ENCODE data around the gene USPL1. TPM values are rescaled to one million over a fixed set of nuclear protein-coding genes. Genes with fewer than 3 reads are reported as not detected.

The USPL1 gene
- total RNA-seq, 4 donors from 2014 or later, result 16.5 to 31.6 (median 22.1) TPM

DNA sequence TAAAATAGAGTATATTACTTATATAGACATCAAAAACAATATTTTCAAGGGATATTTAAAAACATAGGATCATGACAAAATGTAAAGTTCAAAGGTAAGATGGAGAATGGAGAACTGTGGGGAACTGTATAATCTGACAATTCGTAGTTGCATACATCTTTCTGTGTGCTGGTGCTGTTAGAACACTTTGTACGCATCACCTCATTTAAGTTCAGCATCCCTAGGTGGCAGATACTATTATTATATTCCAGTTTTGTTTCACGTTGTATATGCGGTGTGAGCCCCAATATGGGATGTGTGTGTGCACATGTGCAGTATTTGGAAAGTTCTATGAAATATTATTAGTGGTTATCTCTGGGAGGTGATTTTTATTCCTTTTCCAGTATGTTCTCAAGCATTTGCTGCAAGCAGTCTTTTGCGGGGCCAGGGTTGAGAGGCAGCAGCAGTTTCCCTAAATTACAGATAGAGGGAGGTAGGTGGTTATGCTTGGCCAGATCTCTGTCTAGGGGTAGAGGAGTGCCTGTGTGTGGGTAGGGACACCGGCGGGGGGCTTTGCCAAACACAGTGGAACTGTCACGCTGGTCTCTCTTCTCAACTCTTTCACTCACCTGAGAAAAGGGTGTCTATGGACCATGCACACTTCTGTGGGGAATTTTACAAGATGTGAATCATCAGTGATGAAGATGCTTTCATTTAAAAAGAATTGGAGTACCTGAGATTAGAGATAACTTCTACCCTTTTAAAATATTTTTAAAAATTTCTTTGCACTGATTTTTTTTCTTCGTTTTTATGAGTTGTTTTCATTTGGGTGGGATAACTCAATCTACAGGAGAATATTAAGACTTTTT lies 62.0 kb downstream of the USPL1 start:
- H3K4me1 ChIP-seq, result peaks cover 0 to 11% (median 0%) of the 10 kb centered on the region in 4 donors
- H3K9me3 ChIP-seq, result no peaks in the 10 kb centered on the region
- no peak overlapping the region for H3K27ac ChIP-seq
- TF ChIP-seq POLR2A (IDR thresholded peaks at IDR 0.05), result no peak
- TF ChIP-seq EP300 (IDR thresholded peaks at IDR 0.05), result no peak
- TF ChIP-seq, protein P1, sequence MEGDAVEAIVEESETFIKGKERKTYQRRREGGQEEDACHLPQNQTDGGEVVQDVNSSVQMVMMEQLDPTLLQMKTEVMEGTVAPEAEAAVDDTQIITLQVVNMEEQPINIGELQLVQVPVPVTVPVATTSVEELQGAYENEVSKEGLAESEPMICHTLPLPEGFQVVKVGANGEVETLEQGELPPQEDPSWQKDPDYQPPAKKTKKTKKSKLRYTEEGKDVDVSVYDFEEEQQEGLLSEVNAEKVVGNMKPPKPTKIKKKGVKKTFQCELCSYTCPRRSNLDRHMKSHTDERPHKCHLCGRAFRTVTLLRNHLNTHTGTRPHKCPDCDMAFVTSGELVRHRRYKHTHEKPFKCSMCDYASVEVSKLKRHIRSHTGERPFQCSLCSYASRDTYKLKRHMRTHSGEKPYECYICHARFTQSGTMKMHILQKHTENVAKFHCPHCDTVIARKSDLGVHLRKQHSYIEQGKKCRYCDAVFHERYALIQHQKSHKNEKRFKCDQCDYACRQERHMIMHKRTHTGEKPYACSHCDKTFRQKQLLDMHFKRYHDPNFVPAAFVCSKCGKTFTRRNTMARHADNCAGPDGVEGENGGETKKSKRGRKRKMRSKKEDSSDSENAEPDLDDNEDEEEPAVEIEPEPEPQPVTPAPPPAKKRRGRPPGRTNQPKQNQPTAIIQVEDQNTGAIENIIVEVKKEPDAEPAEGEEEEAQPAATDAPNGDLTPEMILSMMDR (IDR thresholded peaks at IDR 0.05), result peak; percentile 46 to 55 (median 46)
- no peaks in the 10 kb centered on the region for H3K36me3 ChIP-seq
- no peak overlapping the region for H3K4me3 ChIP-seq
- DNase-seq (ENCODE audit: low spot score in 2 of 2), result no peak
- H3K27me3 ChIP-seq, result no peaks in the 10 kb centered on the region
- WGBS, 2 donors, result 34 to 35% methylated on average over 9 of the region's 9 CpGs

DNA sequence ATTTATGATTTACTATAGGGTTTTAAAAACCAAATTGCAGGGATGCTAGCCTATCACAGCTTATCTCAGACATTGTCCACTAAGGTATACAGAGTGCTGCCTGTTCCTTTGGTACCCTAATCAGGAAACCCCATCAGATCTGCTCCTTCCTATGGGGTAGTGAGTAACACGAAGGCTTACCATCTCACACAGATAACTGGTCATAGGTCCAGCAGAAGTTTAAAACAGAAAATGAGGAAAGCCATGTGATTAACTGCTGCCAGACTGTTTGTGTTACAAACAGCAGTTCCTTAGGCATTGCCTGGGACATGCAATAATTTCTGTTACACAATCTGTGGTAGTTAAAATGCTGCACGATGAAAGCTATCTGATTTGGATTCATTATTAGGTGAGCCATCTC lies 64.1 kb downstream of the USPL1 start:
- WGBS, 2 donors, result 35 to 45% methylated on average over 2 of the region's 2 CpGs
- H3K4me3 ChIP-seq, result no peak overlapping the region
- DNase-seq (ENCODE audit: low spot score in 2 of 2), result no peak
- H3K9me3 ChIP-seq, result no peaks in the 10 kb centered on the region
- no peaks in the 10 kb centered on the region for H3K36me3 ChIP-seq
- H3K27me3 ChIP-seq, result no peaks in the 10 kb centered on the region
- H3K4me1 ChIP-seq, result peaks cover 0 to 5% (median 0%) of the 10 kb centered on the region in 4 donors
- TF ChIP-seq EP300 (IDR thresholded peaks at IDR 0.05), result peak in 1 of 2 donors; percentile 52
- TF ChIP-seq, protein P1 (IDR thresholded peaks at IDR 0.05), result no peak
- TF ChIP-seq POLR2A (IDR thresholded peaks at IDR 0.05), result no peak
- H3K27ac ChIP-seq, result peak overlapping the region in 1 of 4 donors; percentile 28

DNA sequence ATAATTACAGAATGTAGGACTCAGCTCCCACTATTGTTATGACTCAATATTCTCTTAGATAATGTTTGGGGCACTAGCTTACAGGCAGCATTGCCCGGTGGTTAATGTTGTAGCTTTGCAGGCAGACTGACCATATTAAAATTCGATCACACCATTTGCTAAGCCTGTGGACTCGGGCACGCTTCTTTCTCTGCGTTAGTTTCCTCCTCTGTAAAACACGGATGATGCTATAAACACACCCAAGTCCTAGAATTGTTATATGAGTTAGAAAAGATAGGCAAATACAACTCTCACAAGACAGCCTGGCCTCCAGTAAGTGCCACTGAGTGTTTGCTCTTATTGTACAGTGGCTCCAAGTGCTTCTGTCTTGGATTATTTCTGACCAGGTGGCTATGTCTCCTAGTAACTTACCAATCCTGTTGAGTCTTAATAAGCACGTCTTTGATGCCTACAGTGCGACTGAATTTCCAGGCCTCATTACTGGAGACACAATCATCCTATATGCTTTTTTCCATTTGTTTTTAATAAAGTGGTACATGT lies 67.7 kb downstream of the USPL1 start:
- H3K36me3 ChIP-seq, result no peaks in the 10 kb centered on the region
- H3K9me3 ChIP-seq, result no peaks in the 10 kb centered on the region
- H3K27ac ChIP-seq, result no peak overlapping the region
- H3K4me1 ChIP-seq, result peaks cover 0 to 3% (median 0%) of the 10 kb centered on the region in 4 donors
- WGBS, 2 donors, result 78% methylated on average over 8 of the region's 8 CpGs
- DNase-seq (ENCODE audit: low spot score in 2 of 2), result no peak
- no peaks in the 10 kb centered on the region for H3K27me3 ChIP-seq
- no peak overlapping the region for H3K4me3 ChIP-seq
- TF ChIP-seq, protein P1 (IDR thresholded peaks at IDR 0.05), result no peak
- TF ChIP-seq EP300 (IDR thresholded peaks at IDR 0.05) (no peak), POLR2A (IDR thresholded peaks at IDR 0.05) (no peak)

DNA sequence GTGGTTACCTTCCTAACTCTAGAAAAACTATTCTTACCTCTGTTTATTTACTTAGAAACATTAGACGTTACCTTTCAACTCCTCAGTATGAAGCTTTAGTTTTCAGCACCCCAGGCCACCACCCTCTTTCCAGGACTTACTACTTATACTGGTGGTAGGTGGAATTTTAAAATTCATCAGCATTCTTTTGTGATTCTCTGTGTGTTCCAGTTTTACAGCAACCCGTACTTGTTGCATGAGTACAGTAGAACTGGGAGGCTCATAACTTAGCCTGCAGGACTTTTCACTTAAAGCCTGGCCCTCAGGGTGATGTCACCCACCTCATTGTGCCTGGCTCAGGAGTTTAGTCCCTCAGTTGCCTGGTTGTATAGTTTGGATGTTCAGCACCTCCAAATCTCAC lies 68.3 kb downstream of the USPL1 start:
- H3K9me3 ChIP-seq, result no peaks in the 10 kb centered on the region
- H3K4me3 ChIP-seq, result no peak overlapping the region
- no peak overlapping the region for H3K27ac ChIP-seq
- no peaks in the 10 kb centered on the region for H3K36me3 ChIP-seq
- no peak for DNase-seq (ENCODE audit: low spot score in 2 of 2)
- TF ChIP-seq, protein P1 (IDR thresholded peaks at IDR 0.05), result no peak
- TF ChIP-seq POLR2A (IDR thresholded peaks at IDR 0.05), result no peak
- TF ChIP-seq EP300 (IDR thresholded peaks at IDR 0.05), result no peak
- H3K4me1 ChIP-seq, result peaks cover 0 to 7% (median 0%) of the 10 kb centered on the region in 4 donors
- 88 to 91% methylated on average over 2 of the region's 2 CpGs for WGBS, 2 donors
- no peaks in the 10 kb centered on the region for H3K27me3 ChIP-seq

DNA sequence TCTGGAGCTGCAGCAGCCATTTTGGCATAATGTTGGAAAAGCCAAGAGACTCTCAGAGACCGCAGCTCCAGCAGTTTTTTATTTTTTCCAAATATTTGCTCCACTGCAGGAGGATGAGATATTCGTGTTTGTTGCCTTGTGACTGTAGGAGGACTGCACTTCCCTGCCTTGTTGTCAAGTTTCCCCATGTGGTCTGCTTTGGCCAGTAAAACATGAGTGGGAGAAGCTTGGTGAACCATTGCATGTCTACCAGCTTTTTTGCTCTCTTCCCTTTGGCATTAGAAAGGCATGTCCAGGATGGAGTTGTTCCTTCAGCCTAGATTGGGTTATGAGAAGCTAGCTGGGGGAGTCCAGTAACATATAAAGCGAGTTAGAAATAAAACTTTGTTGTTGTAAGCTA lies 69.9 kb downstream of the USPL1 start:
- no peak for DNase-seq (ENCODE audit: low spot score in 2 of 2)
- 88 to 92% methylated on average over 3 of the region's 3 CpGs for WGBS, 2 donors
- Histone ChIP-seq H3K4me3 (no peak overlapping the region), H3K36me3 (no peaks in the 10 kb centered on the region), H3K9me3 (no peaks in the 10 kb centered on the region), H3K4me1 (peaks cover 0 to 7% (median 0%) of the 10 kb centered on the region in 4 donors), H3K27ac (no peak overlapping the region), H3K27me3 (no peaks in the 10 kb centered on the region)
- TF ChIP-seq, protein P1 (IDR thresholded peaks at IDR 0.05), result no peak
- no peak for TF ChIP-seq POLR2A (IDR thresholded peaks at IDR 0.05)
- TF ChIP-seq EP300 (IDR thresholded peaks at IDR 0.05), result no peak

All from tibial nerve (tissue), 4 donors.